ENCODE measurements around the gene COA7. TPM values are rescaled to one million over a fixed set of nuclear protein-coding genes. Genes with fewer than 3 reads are reported as not detected.
"Not testable (repeated sequence)": the region's sequence is repeated elsewhere in the genome, so short reads cannot be mapped to it uniquely, and the experiment has no call there.

COA7 gene
- total RNA-seq, 4 donors from 2014 or later: 4.1 to 18.8 (median 11.2) TPM

DNA sequence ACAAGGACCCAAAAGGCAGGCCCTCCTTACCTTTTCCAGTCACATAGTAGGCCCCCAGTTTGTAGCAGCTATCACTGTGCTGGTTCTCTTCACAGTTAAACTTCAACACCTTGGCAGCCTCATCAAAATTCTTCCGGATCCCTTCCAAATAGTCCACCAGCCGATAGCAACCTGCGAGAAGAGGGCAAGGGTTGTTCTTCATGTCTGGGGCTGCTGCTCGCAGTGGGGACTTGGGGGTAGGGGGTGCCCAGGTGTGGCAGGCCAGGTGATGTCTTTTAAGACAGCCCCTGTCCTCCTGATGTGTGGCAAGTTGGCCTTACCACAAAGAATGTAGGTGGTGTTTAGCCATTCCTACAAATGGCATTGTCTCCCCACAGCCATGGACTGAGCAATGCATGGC, 5.5 kb downstream of the COA7 start:
- intact Hi-C loops (cut with DNase I; ENCODE audit: low total_unique reads): no loop called here
- no peaks in the 10 kb centered on the region for H3K9me3 ChIP-seq
- H3K4me3 ChIP-seq: no peak overlapping the region
- no peaks in the 10 kb centered on the region for H3K36me3 ChIP-seq
- H3K27ac ChIP-seq: no peak overlapping the region
- H3K4me1 ChIP-seq: no peaks in the 10 kb centered on the region
- no peak for TF ChIP-seq POLR2A (IDR thresholded peaks at IDR 0.05)
- TF ChIP-seq, protein P1, sequence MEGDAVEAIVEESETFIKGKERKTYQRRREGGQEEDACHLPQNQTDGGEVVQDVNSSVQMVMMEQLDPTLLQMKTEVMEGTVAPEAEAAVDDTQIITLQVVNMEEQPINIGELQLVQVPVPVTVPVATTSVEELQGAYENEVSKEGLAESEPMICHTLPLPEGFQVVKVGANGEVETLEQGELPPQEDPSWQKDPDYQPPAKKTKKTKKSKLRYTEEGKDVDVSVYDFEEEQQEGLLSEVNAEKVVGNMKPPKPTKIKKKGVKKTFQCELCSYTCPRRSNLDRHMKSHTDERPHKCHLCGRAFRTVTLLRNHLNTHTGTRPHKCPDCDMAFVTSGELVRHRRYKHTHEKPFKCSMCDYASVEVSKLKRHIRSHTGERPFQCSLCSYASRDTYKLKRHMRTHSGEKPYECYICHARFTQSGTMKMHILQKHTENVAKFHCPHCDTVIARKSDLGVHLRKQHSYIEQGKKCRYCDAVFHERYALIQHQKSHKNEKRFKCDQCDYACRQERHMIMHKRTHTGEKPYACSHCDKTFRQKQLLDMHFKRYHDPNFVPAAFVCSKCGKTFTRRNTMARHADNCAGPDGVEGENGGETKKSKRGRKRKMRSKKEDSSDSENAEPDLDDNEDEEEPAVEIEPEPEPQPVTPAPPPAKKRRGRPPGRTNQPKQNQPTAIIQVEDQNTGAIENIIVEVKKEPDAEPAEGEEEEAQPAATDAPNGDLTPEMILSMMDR (IDR thresholded peaks at IDR 0.05): no peak
- no peak for DNase-seq
- no peaks in the 10 kb centered on the region for H3K27me3 ChIP-seq

DNA sequence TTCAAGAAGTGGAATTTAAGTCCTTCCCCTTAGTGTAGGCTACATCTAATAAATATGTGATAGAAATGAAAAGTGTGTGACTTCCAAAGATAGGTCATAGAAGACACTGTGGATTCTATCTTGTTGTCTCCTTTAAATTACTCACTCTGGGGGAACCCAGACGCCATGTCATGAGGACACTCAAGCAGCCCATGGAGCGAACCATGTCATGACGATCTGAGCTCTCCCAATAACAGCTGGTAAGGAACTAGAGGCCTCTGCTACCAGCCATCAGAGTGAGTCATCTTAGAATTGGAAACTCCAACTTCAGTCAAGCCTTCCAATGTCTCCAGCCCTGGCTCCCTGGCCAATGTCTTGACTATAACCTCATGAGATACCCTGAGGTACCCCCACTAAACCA, 6.3 kb downstream of the COA7 start:
- no peak for TF ChIP-seq POLR2A (IDR thresholded peaks at IDR 0.05)

DNA sequence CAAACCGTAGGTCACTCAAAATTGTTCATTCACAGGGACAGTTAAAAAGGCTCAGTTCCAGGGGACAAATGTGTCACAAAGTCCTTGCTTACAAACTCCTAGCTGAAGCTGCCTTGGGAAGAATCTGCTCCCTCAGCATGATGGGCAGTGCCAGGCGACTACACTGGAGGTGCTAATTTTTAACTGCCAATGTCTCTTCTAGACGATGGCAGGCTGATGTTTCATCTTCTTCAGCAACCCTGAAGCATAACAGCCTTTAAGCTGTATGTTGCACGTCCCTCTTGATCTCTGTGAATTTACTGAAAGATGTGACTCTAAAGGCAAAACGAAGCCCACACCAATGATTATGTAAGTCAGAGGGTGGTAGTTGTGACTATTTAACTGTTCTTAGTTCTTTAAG, 11.3 kb downstream of the COA7 start:
- Histone ChIP-seq H3K4me1 (no peaks in the 10 kb centered on the region), H3K27ac (no peak overlapping the region), H3K4me3 (no peak overlapping the region), H3K36me3 (no peaks in the 10 kb centered on the region), H3K27me3 (no peaks in the 10 kb centered on the region), H3K9me3 (no peaks in the 10 kb centered on the region)
- TF ChIP-seq, protein P1 (IDR thresholded peaks at IDR 0.05): no peak
- TF ChIP-seq POLR2A (IDR thresholded peaks at IDR 0.05): no peak
- intact Hi-C loops (cut with DNase I; ENCODE audit: low total_unique reads): no loop called here
- DNase-seq: no peak

More for the DNA sequence above, 6.3 kb downstream of the COA7 start:
- intact Hi-C loops (cut with DNase I; ENCODE audit: low total_unique reads): no loop called here
- Histone ChIP-seq H3K4me1 (no peaks in the 10 kb centered on the region), H3K9me3 (no peaks in the 10 kb centered on the region), H3K4me3 (no peak overlapping the region), H3K27ac (no peak overlapping the region), H3K27me3 (no peaks in the 10 kb centered on the region), H3K36me3 (no peaks in the 10 kb centered on the region)
- no peak for DNase-seq

DNA sequence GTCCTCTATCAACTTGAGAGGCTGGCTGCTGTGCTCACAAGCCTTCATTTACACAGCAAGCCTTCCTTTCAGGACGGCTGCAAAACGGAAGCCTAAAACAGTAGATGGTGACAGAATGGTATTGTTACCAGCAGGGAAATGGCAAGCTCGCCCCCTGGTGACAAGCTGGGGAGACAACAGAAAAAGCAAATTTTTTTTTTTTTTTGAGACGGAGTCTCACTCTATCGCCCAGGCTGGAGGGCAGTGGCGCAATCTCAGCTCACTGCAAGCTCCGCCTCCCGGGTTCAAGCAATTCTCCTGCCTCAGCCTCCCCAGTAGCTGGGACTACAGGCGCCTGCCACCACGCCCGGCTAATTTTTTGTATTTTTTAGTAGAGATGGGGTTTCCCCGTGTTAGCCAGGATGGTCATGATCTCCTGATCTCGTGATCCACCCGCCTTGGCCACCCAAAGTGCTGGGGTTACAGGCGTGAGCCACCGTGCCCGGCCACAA, 11.8 kb downstream of the COA7 start:
- H3K27me3 ChIP-seq; intact Hi-C loops (cut with DNase I; ENCODE audit: low total_unique reads); H3K4me1 ChIP-seq; H3K4me3 ChIP-seq; H3K27ac ChIP-seq; H3K36me3 ChIP-seq; H3K9me3 ChIP-seq: not testable (repeated sequence)
- DNase-seq: peak; percentile 33 to 54
- TF ChIP-seq, protein P1 (IDR thresholded peaks at IDR 0.05): peak; percentile 58 to 77 (median 64)

DNA sequence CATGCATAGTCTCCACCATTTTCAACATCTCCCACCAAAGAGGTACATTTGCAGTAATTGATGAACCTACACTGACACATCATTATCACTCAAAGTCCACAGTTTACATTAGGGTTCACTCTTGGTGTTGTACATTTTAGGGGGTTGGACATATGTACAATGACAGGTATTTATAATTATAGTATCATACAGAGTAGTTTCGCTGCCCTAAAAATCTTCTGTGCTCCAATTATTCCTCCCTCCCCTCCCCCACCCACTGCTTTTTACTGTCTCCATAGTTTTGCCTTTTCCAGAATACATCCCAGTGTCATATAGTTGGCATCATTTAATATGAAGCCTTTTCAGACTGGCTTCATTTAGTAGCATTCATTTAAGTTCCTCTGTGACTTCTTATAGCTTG, 13.6 kb downstream of the COA7 start:
- H3K4me1 ChIP-seq: no peaks in the 10 kb centered on the region
- intact Hi-C loops (cut with DNase I; ENCODE audit: low total_unique reads): no loop called here
- TF ChIP-seq POLR2A (IDR thresholded peaks at IDR 0.05): no peak
- TF ChIP-seq, protein P1 (IDR thresholded peaks at IDR 0.05): no peak
- H3K27me3 ChIP-seq: no peaks in the 10 kb centered on the region
- no peak for DNase-seq
- no peak overlapping the region for H3K27ac ChIP-seq
- no peaks in the 10 kb centered on the region for H3K9me3 ChIP-seq
- H3K36me3 ChIP-seq: no peaks in the 10 kb centered on the region
- H3K4me3 ChIP-seq: no peak overlapping the region

DNA sequence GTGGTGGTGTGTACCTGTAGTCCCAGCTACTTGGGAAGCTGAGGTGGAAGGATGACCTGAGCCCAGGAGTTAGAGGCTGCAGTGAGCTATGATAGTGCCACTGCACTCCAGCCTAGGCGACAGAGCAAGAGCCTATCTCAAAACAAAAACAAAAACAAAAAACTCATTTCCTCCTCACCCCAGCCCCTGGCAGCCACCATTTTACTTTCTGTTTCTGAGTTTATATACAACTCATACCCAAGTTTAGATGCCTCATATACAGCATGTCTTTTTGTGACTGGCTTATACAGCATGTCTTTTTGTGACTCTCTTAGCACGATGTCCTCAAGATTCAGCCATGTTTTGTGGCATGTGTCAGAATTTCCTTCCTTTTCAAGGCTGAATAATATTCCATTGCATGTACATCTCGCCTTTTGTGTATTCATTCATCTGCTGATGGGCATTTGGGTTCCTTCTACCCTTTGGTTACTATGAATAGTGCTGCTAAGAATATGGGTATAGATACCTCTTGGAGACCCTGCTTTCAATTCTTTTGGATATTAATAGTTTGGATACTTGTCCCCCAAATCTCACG, 14.7 kb downstream of the COA7 start:
- Histone ChIP-seq H3K36me3 (no peaks in the 10 kb centered on the region), H3K4me3 (no peak overlapping the region), H3K27ac (no peak overlapping the region), H3K27me3 (no peaks in the 10 kb centered on the region), H3K9me3 (no peaks in the 10 kb centered on the region), H3K4me1 (no peaks in the 10 kb centered on the region)
- intact Hi-C loops (cut with DNase I; ENCODE audit: low total_unique reads): no loop called here
- no peak for DNase-seq
- TF ChIP-seq, protein P1 (IDR thresholded peaks at IDR 0.05): no peak
- no peak for TF ChIP-seq POLR2A (IDR thresholded peaks at IDR 0.05)
